ENCODE data around the gene ABT1.

- TF ChIP-seq CTCF (conservative IDR thresholded peaks at IDR 0.05) (no peak), EZH2 (IDR thresholded peaks at IDR 0.05; ENCODE audit: low read depth) (no peak)
These were observed 12.7 kb downstream of the ABT1 start for GRCh38 chr6:26609463-26609862.
